ENCODE results near the gene TAF6.

Gene TAF6

DNA sequence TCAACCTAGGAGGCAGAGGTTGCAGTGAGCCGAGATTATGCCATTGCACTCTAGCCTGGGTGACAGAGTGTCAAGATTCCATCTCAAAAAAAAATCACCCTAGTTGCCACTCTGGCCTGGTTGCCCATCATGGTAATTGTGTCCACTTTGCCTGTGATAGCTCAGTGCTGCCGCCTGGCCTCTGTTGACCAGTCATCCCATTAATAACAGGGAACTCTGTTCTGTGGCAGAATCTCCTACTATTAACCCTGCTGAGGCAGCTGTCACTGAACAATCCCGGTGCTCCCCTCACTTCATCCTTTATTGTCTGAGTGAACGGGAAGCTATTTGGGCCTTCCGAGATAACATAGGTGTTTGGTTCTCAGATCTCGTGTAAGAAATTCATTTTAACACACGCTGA is 52.2 kb downstream of the TAF6 start:
- no peak for DNase-seq (ENCODE audit: low read depth in 2 of 2)

DNA sequence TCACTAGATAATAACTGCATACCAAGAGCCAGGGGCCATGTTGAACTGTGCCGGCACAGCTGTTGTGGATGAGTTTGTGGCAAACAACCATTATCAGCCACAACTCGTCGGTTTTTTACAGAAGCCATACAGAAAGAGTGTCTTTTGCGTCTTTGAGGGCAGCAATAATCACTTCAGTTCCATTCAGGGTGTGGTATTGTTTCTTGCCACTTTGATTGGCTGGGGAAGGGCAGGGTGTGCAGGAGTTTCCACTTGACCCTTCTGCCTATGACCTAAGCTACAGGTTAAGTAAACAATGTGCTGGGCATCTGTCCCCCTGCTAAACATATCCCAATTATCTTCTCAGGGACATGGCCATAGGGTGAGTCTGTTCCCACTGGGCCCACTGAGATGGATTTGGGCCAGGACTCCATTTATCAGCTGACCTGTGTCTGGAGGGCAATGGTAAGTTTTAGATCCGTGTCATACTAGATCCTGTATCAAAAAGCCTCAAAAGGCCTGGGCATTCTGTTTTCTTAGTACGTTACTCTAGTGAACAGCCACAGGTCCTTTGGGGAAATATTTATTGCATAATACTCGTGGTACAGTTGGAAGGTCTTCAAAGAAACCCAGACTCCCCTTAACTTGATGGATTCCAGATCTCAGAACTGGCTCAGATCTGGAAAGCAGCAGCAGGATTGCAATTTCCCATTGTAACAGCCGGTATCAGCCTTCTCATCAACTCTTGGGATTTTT is 53.5 kb downstream of the TAF6 start:
- DNase-seq (ENCODE audit: low read depth in 2 of 2), result no peak

DNA sequence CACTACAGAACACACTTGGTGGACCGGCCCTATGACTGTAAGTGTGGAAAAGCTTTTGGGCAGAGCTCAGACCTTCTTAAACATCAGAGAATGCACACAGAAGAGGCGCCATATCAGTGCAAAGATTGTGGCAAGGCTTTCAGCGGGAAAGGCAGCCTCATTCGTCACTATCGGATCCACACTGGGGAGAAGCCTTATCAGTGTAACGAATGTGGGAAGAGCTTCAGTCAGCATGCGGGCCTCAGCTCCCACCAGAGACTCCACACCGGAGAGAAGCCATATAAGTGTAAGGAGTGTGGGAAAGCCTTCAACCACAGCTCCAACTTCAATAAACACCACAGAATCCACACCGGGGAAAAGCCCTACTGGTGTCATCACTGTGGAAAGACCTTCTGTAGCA is 55.0 kb downstream of the TAF6 start:
- DNase-seq (ENCODE audit: low read depth in 2 of 2), result no peak

DNA sequence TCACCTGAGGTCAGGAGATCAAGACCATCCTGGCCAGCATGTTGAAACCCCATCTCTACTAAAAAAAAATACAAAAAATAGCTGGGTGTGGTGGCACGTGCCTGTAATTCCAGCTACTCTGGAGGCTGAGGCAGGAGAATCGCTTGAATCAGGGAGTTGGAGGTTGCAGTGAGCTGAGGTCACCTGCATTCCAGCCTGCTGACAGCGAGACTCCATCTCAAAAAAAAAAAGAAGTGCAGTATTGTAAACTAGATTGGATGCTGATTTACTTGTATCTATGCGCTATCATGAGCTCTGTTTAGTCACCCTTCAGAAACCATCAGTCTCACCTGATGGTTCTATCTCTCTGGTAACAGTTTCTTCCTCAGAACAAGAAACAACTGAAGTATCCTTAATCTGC is 55.8 kb downstream of the TAF6 start:
- no peak for DNase-seq (ENCODE audit: low read depth in 2 of 2)

DNA sequence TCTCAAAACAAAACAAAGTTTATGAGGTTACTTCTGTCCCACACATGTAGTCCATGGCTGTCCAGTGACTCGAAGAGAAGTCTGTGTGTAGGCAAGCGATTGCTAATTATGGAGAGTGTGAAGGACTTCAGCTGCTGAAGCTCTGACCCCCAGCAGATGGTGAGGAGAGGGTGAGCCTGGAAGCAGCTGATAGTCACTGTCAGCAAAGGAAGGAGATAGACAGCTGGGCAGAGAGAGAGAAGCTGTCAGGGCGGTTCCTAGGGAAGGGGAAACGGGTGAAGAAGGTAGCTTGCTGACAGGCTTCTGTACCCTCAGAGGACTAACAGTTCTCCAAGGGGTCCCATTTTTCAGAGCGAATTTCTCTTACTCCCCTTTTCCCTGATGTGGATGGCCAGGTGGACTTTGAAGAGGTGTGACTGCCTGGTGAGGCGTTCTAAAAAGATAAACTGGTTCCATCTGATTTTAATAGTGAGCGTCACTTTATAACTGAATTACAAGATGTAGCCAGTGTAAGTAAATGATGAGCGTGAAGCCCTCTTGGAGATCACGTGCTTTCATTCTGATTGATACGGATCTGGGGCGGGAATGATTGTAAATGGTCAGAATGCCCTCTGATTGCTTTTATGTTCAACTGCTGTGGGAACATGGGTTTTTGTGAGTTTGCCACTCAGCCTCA is 57.5 kb downstream of the TAF6 start:
- no peak for DNase-seq (ENCODE audit: low read depth in 2 of 2)

DNA sequence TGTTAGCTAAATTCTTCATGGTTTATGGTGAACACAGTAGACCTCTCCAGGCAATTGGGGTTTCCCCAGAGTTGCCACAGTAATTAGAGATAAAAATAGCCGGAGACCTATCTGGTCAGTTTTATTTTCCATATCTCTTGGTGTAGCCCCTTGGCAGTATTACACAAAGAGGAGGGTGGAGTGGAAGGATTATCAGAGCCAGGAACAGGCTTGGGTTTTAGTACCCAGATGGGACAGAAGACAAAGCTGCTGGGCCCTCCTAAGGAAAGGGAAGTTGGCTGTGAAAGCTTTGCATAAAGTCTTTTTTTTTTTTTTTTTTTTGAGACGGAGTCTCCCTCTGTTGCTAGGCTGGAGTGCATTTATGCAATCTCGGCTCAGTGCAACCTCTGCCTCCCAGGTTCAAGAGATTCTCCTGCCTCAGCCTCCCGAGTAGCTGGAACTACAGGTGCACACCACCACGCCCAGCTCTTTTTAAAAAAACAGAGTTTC is 59.9 kb downstream of the TAF6 start:
- DNase-seq (ENCODE audit: low read depth in 2 of 2), result no peak
